ENCODE data around the gene DDX10. TPM values are rescaled to one million over a fixed set of nuclear protein-coding genes. Genes with fewer than 3 reads are reported as not detected.

Gene DDX10
- total and polyA plus RNA-seq, 2 of the 8 experiments (the other 6 are each of a cell fraction or from before 2014, with no cell fraction given), result 49.2 to 52.2 TPM

DNA sequence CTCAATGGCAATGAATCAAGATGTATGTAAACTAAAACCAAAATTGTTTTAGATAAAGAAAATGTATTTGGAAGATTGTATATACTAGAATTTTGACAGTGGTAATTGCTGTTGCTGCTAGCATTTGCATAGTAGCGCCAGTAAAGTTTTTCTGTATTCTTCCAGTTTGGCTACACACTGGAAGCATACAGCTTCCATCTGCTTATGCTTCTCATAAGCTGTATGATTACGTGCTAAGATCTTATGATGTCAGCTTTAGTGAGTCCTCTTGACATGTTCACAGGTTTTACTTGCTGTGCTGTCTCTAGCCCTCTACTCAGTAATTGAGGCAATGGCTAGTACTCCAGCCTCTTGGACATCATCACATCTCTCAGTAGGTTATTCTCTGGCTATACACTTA lies 256.3 kb downstream of the DDX10 start (continued):
- TF ChIP-seq, protein P1, sequence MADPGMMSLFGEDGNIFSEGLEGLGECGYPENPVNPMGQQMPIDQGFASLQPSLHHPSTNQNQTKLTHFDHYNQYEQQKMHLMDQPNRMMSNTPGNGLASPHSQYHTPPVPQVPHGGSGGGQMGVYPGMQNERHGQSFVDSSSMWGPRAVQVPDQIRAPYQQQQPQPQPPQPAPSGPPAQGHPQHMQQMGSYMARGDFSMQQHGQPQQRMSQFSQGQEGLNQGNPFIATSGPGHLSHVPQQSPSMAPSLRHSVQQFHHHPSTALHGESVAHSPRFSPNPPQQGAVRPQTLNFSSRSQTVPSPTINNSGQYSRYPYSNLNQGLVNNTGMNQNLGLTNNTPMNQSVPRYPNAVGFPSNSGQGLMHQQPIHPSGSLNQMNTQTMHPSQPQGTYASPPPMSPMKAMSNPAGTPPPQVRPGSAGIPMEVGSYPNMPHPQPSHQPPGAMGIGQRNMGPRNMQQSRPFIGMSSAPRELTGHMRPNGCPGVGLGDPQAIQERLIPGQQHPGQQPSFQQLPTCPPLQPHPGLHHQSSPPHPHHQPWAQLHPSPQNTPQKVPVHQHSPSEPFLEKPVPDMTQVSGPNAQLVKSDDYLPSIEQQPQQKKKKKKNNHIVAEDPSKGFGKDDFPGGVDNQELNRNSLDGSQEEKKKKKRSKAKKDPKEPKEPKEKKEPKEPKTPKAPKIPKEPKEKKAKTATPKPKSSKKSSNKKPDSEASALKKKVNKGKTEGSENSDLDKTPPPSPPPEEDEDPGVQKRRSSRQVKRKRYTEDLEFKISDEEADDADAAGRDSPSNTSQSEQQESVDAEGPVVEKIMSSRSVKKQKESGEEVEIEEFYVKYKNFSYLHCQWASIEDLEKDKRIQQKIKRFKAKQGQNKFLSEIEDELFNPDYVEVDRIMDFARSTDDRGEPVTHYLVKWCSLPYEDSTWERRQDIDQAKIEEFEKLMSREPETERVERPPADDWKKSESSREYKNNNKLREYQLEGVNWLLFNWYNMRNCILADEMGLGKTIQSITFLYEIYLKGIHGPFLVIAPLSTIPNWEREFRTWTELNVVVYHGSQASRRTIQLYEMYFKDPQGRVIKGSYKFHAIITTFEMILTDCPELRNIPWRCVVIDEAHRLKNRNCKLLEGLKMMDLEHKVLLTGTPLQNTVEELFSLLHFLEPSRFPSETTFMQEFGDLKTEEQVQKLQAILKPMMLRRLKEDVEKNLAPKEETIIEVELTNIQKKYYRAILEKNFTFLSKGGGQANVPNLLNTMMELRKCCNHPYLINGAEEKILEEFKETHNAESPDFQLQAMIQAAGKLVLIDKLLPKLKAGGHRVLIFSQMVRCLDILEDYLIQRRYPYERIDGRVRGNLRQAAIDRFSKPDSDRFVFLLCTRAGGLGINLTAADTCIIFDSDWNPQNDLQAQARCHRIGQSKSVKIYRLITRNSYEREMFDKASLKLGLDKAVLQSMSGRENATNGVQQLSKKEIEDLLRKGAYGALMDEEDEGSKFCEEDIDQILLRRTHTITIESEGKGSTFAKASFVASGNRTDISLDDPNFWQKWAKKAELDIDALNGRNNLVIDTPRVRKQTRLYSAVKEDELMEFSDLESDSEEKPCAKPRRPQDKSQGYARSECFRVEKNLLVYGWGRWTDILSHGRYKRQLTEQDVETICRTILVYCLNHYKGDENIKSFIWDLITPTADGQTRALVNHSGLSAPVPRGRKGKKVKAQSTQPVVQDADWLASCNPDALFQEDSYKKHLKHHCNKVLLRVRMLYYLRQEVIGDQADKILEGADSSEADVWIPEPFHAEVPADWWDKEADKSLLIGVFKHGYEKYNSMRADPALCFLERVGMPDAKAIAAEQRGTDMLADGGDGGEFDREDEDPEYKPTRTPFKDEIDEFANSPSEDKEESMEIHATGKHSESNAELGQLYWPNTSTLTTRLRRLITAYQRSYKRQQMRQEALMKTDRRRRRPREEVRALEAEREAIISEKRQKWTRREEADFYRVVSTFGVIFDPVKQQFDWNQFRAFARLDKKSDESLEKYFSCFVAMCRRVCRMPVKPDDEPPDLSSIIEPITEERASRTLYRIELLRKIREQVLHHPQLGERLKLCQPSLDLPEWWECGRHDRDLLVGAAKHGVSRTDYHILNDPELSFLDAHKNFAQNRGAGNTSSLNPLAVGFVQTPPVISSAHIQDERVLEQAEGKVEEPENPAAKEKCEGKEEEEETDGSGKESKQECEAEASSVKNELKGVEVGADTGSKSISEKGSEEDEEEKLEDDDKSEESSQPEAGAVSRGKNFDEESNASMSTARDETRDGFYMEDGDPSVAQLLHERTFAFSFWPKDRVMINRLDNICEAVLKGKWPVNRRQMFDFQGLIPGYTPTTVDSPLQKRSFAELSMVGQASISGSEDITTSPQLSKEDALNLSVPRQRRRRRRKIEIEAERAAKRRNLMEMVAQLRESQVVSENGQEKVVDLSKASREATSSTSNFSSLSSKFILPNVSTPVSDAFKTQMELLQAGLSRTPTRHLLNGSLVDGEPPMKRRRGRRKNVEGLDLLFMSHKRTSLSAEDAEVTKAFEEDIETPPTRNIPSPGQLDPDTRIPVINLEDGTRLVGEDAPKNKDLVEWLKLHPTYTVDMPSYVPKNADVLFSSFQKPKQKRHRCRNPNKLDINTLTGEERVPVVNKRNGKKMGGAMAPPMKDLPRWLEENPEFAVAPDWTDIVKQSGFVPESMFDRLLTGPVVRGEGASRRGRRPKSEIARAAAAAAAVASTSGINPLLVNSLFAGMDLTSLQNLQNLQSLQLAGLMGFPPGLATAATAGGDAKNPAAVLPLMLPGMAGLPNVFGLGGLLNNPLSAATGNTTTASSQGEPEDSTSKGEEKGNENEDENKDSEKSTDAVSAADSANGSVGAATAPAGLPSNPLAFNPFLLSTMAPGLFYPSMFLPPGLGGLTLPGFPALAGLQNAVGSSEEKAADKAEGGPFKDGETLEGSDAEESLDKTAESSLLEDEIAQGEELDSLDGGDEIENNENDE (IDR thresholded peaks at IDR 0.05; ENCODE audit: insufficient replicate concordance, low read length), result no peak

Data from H1 (cell line).